Activated CD4-positive, alpha-beta T cell treated with anti-CD3 and anti-CD28 coated beads, Interleukin-10, Interleukin-2, amounts not matched to agents 100 ng/mL and 50 ng/mL, durations not matched to agents 16 hours and 8 hours (primary cell): ENCODE data around the gene FAM81A.
"Not testable (repeated sequence)": the region's sequence is repeated elsewhere in the genome, so short reads cannot be mapped to it uniquely, and the experiment has no call there.

Experiments used
- DNase-seq: peaks from one replicate; pipeline ENCODE4 v3.0.0-alpha.2; 2020

Gene FAM81A

GRCh38 chr15:59428898-59429297 lies 9.1 kb upstream of the FAM81A start:
- DNase-seq = not testable (repeated sequence)

GRCh38 chr15:59432389-59432788 lies 5.6 kb upstream of the FAM81A start:
- no peak for DNase-seq

GRCh38 chr15:59434481-59434880 lies 3.5 kb upstream of the FAM81A start:
- DNase-seq = no peak

GRCh38 chr15:59436774-59437141 lies 1.2 kb upstream of the FAM81A start:
- DNase-seq = no peak

- DNase-seq = no peak
Measured at GRCh38 chr15:59437142-59437816, 707 bp upstream of the FAM81A start.

GRCh38 chr15:59438625-59439290 lies 772 bp downstream of the FAM81A start:
- no peak for DNase-seq

GRCh38 chr15:59439576-59439975 lies 1.6 kb downstream of the FAM81A start:
- no peak for DNase-seq

- DNase-seq = no peak
Measured at GRCh38 chr15:59443341-59444072, 5.5 kb downstream of the FAM81A start.

GRCh38 chr15:59444081-59444835 lies 6.3 kb downstream of the FAM81A start:
- no peak for DNase-seq

- DNase-seq = no peak
Measured at GRCh38 chr15:59444980-59445545, 7.1 kb downstream of the FAM81A start.

GRCh38 chr15:59446232-59446957 lies 8.4 kb downstream of the FAM81A start:
- DNase-seq = no peak

GRCh38 chr15:59447367-59447766 lies 9.4 kb downstream of the FAM81A start:
- DNase-seq = no peak

GRCh38 chr15:59448871-59449270 lies 10.9 kb downstream of the FAM81A start:
- no peak for DNase-seq

GRCh38 chr15:59453474-59454215 lies 15.7 kb downstream of the FAM81A start:
- DNase-seq = no peak

GRCh38 chr15:59456114-59456513 lies 18.1 kb downstream of the FAM81A start:
- no peak for DNase-seq

- DNase-seq = no peak
Measured at GRCh38 chr15:59457103-59457502, 19.1 kb downstream of the FAM81A start.

GRCh38 chr15:59461521-59461920 lies 23.5 kb downstream of the FAM81A start:
- no peak for DNase-seq

- DNase-seq = no peak
Measured at GRCh38 chr15:59473226-59473625, 35.2 kb downstream of the FAM81A start.

- DNase-seq = not testable (repeated sequence)
Measured at GRCh38 chr15:59475161-59475560, 37.2 kb downstream of the FAM81A start.

- DNase-seq = no peak
Measured at GRCh38 chr15:59484399-59484798, 46.4 kb downstream of the FAM81A start.

GRCh38 chr15:59485036-59485435 lies 47.0 kb downstream of the FAM81A start:
- DNase-seq = no peak

GRCh38 chr15:59489485-59489884 lies 51.5 kb downstream of the FAM81A start:
- not testable (repeated sequence) for DNase-seq
